Measurements from ENCODE around the gene CHCHD10.

DNA sequence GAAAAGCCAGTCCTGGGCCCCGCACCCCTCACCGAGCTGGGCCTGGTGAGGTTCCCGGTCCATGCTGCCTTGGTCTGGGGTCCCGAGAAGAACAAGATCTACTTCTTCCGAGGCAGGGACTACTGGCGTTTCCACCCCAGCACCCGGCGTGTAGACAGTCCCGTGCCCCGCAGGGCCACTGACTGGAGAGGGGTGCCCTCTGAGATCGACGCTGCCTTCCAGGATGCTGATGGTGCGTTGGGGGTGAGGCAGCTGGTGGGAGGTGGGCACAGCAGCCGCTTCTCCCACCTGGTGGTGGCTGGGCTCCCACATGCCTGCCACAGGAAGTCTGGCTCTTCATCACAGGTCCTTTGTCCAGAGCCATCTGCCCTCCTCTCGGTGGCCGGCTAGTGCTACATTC lies 14.5 kb upstream of the CHCHD10 start:
- no peak for TF ChIP-seq CTCF (IDR thresholded peaks at IDR 0.05)
- no peak for TF ChIP-seq POLR2A (IDR thresholded peaks at IDR 0.05)

All from right lobe of liver (tissue), 4 donors.